Measurements from ENCODE around the gene RNF2.

- no peak for TF ChIP-seq CTCF (IDR thresholded peaks at IDR 0.05)
- TF ChIP-seq POLR2A (IDR thresholded peaks at IDR 0.05) = no peak
- no peak for TF ChIP-seq POLR2AphosphoS5 (IDR thresholded peaks at IDR 0.05)
These were observed 49.4 kb downstream of the RNF2 start for GRCh38 chr1:185094761-185095160.

Data from prostate gland (tissue), 2 donors.